Measurements from ENCODE around the gene WFS1.

The WFS1 gene

GRCh38 chr4:6259886-6260285 lies 9.8 kb upstream of the WFS1 start:
- no peak for TF ChIP-seq CTCF (IDR thresholded peaks at IDR 0.05; ENCODE audit: insufficient read depth, low read depth, low read length, missing control alignments)
- no peak for DNase-seq (ENCODE audit: low read depth)
- H3K4me3 ChIP-seq (ENCODE audit: low read length) = no peak overlapping the region

DNA sequence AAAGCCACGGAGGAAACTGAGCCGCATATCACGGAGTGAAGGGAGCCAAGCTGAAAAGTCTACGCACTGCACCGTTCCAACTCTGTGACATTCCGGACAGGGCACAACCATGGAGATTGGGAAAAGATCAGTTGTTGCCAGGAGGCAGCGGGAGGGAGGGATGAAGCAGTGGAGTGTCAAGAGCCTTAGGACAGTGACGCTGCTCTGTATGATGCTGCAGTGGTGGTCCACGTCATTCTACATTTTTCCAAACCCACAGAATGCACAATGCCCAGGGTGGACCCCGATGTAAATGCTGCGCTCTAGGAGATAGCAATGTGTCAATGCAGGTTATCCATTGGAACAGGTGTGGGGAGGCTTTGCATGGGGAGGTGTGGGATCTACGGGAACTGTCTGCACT lies 7.5 kb upstream of the WFS1 start:
- DNase-seq (ENCODE audit: low read depth) = no peak
- no peak for TF ChIP-seq CTCF (IDR thresholded peaks at IDR 0.05; ENCODE audit: insufficient read depth, low read depth, low read length, missing control alignments)

DNA sequence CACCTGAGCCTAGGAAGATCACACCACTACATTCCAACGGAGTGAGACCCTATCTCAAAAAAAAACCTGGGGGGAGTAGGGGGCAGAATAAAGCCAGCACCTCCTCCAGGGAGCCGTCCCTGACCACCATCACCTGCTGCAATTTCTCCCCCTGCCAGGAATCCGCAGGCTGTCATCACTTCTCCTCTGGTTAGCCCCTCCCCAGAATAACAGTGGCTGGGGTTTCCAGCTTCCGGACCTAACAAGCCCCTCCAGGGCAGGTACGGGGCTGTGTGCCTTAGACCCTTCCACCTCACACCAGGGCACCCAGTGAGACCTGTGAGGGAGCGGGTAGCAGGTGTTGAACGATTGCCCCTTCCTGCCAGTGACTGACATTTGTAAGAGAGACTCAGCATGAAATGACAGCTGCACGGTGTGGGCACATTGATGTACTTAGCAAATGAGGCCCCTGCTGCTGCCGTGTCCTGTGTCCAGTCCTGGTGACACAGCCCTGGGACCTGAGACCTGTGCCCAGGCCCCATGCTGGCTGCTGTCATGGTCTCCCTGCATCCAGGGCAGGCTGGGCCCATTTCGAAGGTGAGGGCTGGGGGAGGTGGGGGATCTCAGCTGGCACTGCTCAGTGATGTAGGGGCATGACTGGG lies 6.7 kb upstream of the WFS1 start:
- no peak for DNase-seq (ENCODE audit: low read depth)
- no peak overlapping the region for H3K4me3 ChIP-seq (ENCODE audit: low read length)
- no peak for TF ChIP-seq CTCF (IDR thresholded peaks at IDR 0.05; ENCODE audit: insufficient read depth, low read depth, low read length, missing control alignments)

More for the DNA sequence above, 7.5 kb upstream of the WFS1 start:
- H3K4me3 ChIP-seq (ENCODE audit: low read length) = no peak overlapping the region

- no peak for TF ChIP-seq CTCF (IDR thresholded peaks at IDR 0.05; ENCODE audit: insufficient read depth, low read depth, low read length, missing control alignments)
- no peak overlapping the region for H3K4me3 ChIP-seq (ENCODE audit: low read length)
- no peak for DNase-seq (ENCODE audit: low read depth)
Observed at GRCh38 chr4:6263526-6264224, 6.0 kb upstream of the WFS1 start.

DNA sequence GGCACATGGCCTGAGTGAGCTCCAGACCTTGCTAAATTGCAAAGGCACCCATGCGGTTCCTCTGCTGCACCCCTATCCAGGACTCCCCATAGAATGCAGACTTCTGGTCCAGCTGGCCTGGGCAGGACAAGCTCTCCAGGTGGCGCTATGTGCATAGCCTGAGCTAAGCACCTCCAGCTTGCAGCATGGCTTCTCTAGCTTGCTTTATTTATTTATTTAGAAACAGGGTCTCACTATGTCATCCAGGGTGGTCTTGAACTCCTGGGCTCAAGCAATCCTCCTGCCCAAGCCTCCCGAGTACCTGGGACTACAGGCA lies 5.5 kb upstream of the WFS1 start:
- peak; percentile 64 for TF ChIP-seq CTCF (IDR thresholded peaks at IDR 0.05; ENCODE audit: insufficient read depth, low read depth, low read length, missing control alignments)
- DNase-seq (ENCODE audit: low read depth) = peak; percentile 53
- H3K4me3 ChIP-seq (ENCODE audit: low read length) = no peak overlapping the region

GRCh38 chr4:6265546-6265945 lies 4.1 kb upstream of the WFS1 start:
- no peak for TF ChIP-seq CTCF (IDR thresholded peaks at IDR 0.05; ENCODE audit: insufficient read depth, low read depth, low read length, missing control alignments)
- no peak for DNase-seq (ENCODE audit: low read depth)
- H3K4me3 ChIP-seq (ENCODE audit: low read length) = no peak overlapping the region

DNA sequence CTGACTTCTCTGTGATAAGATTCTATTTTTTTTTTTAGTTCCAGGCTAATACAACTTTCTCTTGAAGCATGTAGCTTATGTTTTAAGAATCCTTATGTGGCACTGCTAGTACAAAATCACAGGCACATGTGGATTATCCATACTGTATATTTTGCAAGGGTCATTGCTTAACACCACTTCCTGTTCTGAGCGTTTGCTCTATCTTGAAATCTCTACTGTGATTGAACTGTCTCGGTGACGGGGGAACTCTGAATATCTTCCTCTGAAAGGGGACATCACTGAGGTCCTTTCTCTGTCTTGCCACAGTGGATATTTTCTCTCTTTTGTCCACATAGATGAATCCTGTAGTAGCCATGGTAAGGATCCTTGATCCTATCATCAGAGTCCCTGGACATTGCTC lies 2.1 kb upstream of the WFS1 start:
- DNase-seq (ENCODE audit: low read depth) = no peak
- TF ChIP-seq CTCF (IDR thresholded peaks at IDR 0.05; ENCODE audit: insufficient read depth, low read depth, low read length, missing control alignments) = no peak
- H3K4me3 ChIP-seq (ENCODE audit: low read length) = no peak overlapping the region

Data from epithelial cell of esophagus (primary cell).